Measurements from ENCODE around the gene GTF2I.

DNA sequence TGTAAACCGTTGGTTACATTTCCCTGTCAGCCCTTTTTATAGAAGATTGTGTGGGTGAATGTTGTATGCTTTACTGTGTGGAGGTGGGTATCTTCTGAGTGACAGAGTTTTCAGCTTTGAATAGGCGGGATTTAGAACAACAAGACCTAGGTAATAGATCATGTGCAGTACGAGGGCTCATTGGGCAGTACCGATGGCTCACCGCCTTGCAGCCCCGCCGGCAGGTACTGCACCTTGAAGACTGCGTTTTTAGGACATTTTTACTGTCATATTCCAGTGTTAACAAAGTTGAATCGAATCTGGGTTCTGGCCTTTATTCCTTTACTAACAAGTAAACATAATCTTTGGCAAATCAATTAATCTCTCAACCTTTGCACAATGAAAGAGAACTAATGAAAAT is 60.4 kb downstream of the GTF2I start:
- TF ChIP-seq, protein P1, sequence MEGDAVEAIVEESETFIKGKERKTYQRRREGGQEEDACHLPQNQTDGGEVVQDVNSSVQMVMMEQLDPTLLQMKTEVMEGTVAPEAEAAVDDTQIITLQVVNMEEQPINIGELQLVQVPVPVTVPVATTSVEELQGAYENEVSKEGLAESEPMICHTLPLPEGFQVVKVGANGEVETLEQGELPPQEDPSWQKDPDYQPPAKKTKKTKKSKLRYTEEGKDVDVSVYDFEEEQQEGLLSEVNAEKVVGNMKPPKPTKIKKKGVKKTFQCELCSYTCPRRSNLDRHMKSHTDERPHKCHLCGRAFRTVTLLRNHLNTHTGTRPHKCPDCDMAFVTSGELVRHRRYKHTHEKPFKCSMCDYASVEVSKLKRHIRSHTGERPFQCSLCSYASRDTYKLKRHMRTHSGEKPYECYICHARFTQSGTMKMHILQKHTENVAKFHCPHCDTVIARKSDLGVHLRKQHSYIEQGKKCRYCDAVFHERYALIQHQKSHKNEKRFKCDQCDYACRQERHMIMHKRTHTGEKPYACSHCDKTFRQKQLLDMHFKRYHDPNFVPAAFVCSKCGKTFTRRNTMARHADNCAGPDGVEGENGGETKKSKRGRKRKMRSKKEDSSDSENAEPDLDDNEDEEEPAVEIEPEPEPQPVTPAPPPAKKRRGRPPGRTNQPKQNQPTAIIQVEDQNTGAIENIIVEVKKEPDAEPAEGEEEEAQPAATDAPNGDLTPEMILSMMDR (IDR thresholded peaks at IDR 0.05; ENCODE audit: borderline replicate concordance, extremely low read depth, low read length, poor library complexity, severe bottlenecking), result no peak
- no peak for TF ChIP-seq EZH2 (IDR thresholded peaks at IDR 0.05; ENCODE audit: borderline replicate concordance, low read depth, low read length, severe bottlenecking)
